ENCODE measurements around the gene BHLHA9.

Gene BHLHA9

GRCh38 chr17:1286379-1287106 lies 16.3 kb downstream of the BHLHA9 start:
- H3K27me3 ChIP-seq = no peaks in the 10 kb centered on the region
- H3K9me3 ChIP-seq = no peaks in the 10 kb centered on the region
- no peak for DNase-seq
- H3K36me3 ChIP-seq = no peaks in the 10 kb centered on the region
- TF ChIP-seq CTCF (IDR thresholded peaks at IDR 0.05; ENCODE audit: low read depth, low read length) = no peak
- no peaks in the 10 kb centered on the region for H3K4me1 ChIP-seq
- no peak overlapping the region for H3K4me3 ChIP-seq (ENCODE audit: low read depth, low read length)

GRCh38 chr17:1289695-1290094 lies 19.5 kb downstream of the BHLHA9 start:
- Histone ChIP-seq H3K9me3 (no peaks in the 10 kb centered on the region), H3K4me1 (no peaks in the 10 kb centered on the region), H3K36me3 (no peaks in the 10 kb centered on the region), H3K4me3 (ENCODE audit: low read depth, low read length) (no peak overlapping the region), H3K27me3 (no peaks in the 10 kb centered on the region)
- no peak for TF ChIP-seq CTCF (IDR thresholded peaks at IDR 0.05; ENCODE audit: low read depth, low read length)
- no peak for DNase-seq

- Histone ChIP-seq H3K36me3 (no peaks in the 10 kb centered on the region), H3K4me3 (ENCODE audit: low read depth, low read length) (no peak overlapping the region), H3K9me3 (no peaks in the 10 kb centered on the region), H3K4me1 (no peaks in the 10 kb centered on the region), H3K27me3 (no peaks in the 10 kb centered on the region)
- no peak for TF ChIP-seq CTCF (IDR thresholded peaks at IDR 0.05; ENCODE audit: low read depth, low read length)
- DNase-seq = no peak
Observed at GRCh38 chr17:1290676-1291075, 20.4 kb downstream of the BHLHA9 start.

- Histone ChIP-seq H3K4me1 (no peaks in the 10 kb centered on the region), H3K4me3 (ENCODE audit: low read depth, low read length) (no peak overlapping the region), H3K36me3 (no peaks in the 10 kb centered on the region), H3K9me3 (no peaks in the 10 kb centered on the region), H3K27me3 (peaks cover 15% of the 10 kb centered on the region)
- no peak for DNase-seq
- TF ChIP-seq CTCF (IDR thresholded peaks at IDR 0.05; ENCODE audit: low read depth, low read length) = no peak
Observed at GRCh38 chr17:1294157-1294717, 24.0 kb downstream of the BHLHA9 start.

GRCh38 chr17:1298606-1299005 lies 28.4 kb downstream of the BHLHA9 start:
- Histone ChIP-seq H3K36me3 (no peaks in the 10 kb centered on the region), H3K4me3 (ENCODE audit: low read depth, low read length) (no peak overlapping the region), H3K9me3 (no peaks in the 10 kb centered on the region), H3K4me1 (no peaks in the 10 kb centered on the region), H3K27me3 (peaks cover 15% of the 10 kb centered on the region)
- DNase-seq = no peak
- no peak for TF ChIP-seq CTCF (IDR thresholded peaks at IDR 0.05; ENCODE audit: low read depth, low read length)
